ENCODE results near the gene SLC10A7.

The SLC10A7 gene

DNA sequence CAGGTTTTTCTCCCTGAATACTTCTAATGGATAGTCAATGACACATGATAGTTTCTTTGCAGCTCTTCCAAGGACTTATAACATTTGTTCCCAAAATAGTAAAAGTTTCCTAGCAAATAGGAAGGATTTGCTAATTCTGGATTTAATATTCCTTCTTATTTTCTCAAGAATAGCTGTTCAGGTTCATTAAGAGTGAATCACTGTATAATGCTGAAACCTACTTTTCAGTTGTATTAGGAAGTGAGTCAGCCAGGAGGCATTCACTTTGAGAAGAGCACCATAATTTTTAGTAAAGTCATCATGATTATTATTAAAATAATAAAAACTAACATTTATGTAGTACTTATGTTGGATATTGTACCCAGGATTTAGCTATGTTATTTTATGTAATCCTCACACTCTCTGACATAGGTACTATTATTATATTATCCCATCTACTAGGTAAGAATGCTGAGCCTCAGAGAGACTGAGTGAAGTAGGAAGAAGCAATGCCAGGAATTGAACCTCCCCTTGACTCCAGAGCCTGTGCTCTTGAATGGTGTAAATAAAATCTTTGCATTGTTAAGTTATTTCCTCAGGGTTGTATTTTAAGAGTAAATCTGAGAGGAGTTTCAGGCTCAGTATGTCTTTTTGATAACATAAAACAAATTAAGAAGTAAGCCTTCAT is 192.6 kb downstream of the SLC10A7 start:
- TF ChIP-seq EZH2phosphoT487 (conservative IDR thresholded peaks at IDR 0.05; ENCODE audit: low read length) (no peak), CTCF (IDR thresholded peaks at IDR 0.05; ENCODE audit: insufficient read depth, low read length, poor library complexity, severe bottlenecking) (no peak)
- no peaks in the 10 kb centered on the region for H3K79me2 ChIP-seq (ENCODE audit: insufficient read depth, low read length)
- H3F3A ChIP-seq (ENCODE audit: insufficient read depth) = no peaks in the 10 kb centered on the region
- no peaks in the 10 kb centered on the region for H3K9me2 ChIP-seq (replicated peaks; ENCODE audit: insufficient read depth, low read length)
- H3K4me2 ChIP-seq (ENCODE audit: low read depth, low read length, poor library complexity, severe bottlenecking) = no peak overlapping the region
- H3K9me3 ChIP-seq (ENCODE audit: insufficient read depth, low read length) = no peaks in the 10 kb centered on the region
- H4K20me1 ChIP-seq (ENCODE audit: low read depth, low read length) = no peaks in the 10 kb centered on the region
- H3K27ac ChIP-seq (ENCODE audit: low read depth, low read length) = no peak overlapping the region
- H3K36me3 ChIP-seq (ENCODE audit: low read length) = no peaks in the 10 kb centered on the region
- H3K9ac ChIP-seq (ENCODE audit: low read length) = no peak overlapping the region
- no peak overlapping the region for H3K4me3 ChIP-seq (ENCODE audit: insufficient read depth, low read length, poor library complexity, severe bottlenecking)
- H2AFZ ChIP-seq (ENCODE audit: low read depth, low read length, severe bottlenecking) = no peak overlapping the region
- no peaks in the 10 kb centered on the region for H3K27me3 ChIP-seq (ENCODE audit: low read length)

DNA sequence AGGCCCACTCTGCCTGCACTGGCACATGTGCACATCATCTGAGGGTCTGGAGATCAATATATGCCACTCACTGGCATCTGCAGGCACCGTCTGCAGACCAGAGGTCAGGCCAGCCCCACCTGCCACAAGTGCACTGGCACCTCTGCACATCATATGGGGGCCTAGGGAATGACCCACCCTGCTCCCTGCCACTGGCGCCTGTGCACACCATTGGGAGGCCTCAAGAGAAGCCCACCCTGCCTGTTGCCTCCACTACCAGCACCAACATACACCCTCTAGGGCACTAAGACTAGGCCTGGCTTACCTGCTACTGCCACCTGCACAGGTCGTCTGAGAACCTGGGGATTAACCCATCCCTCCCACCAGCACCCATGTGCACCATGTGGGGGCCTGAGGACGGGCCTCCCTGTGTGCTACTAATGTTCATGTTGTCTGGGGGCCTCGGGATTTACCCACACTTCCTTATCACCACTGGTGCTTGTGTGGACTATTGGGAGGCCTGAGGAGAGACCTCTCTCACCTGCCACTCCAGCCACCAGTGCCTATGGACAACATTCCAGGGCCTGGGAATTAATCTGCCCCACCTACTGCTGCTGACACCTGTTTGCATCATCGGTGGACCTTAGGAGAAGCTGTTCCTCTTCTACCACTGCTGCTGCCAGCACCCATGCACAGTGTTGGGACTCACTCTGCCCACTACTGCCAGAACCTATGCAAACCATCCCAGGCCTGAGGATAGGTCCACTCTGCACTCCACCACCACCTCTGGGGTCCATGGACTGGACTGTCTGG is 193.7 kb downstream of the SLC10A7 start:
- Histone ChIP-seq H3K9me2 (replicated peaks; ENCODE audit: insufficient read depth, low read length) (no peaks in the 10 kb centered on the region), H3K27me3 (ENCODE audit: low read length) (no peaks in the 10 kb centered on the region), H3K9me3 (ENCODE audit: insufficient read depth, low read length) (no peaks in the 10 kb centered on the region), H3K4me2 (ENCODE audit: low read depth, low read length, poor library complexity, severe bottlenecking) (no peak overlapping the region), H3K27ac (ENCODE audit: low read depth, low read length) (no peak overlapping the region), H3K79me2 (ENCODE audit: insufficient read depth, low read length) (no peaks in the 10 kb centered on the region), H2AFZ (ENCODE audit: low read depth, low read length, severe bottlenecking) (no peak overlapping the region), H4K20me1 (ENCODE audit: low read depth, low read length) (no peaks in the 10 kb centered on the region), H3F3A (ENCODE audit: insufficient read depth) (no peaks in the 10 kb centered on the region), H3K9ac (ENCODE audit: low read length) (no peak overlapping the region), H3K36me3 (ENCODE audit: low read length) (no peaks in the 10 kb centered on the region), H3K4me3 (ENCODE audit: insufficient read depth, low read length, poor library complexity, severe bottlenecking) (no peak overlapping the region)
- TF ChIP-seq EZH2phosphoT487 (conservative IDR thresholded peaks at IDR 0.05; ENCODE audit: low read length) (no peak), CTCF (IDR thresholded peaks at IDR 0.05; ENCODE audit: insufficient read depth, low read length, poor library complexity, severe bottlenecking) (no peak)

- H3K27ac ChIP-seq (ENCODE audit: low read depth, low read length) = no peak overlapping the region
- no peaks in the 10 kb centered on the region for H3F3A ChIP-seq (ENCODE audit: insufficient read depth)
- TF ChIP-seq EZH2phosphoT487 (conservative IDR thresholded peaks at IDR 0.05; ENCODE audit: low read length) (no peak), CTCF (IDR thresholded peaks at IDR 0.05; ENCODE audit: insufficient read depth, low read length, poor library complexity, severe bottlenecking) (no peak)
- H3K9me2 ChIP-seq (replicated peaks; ENCODE audit: insufficient read depth, low read length) = no peaks in the 10 kb centered on the region
- no peak overlapping the region for H3K4me3 ChIP-seq (ENCODE audit: insufficient read depth, low read length, poor library complexity, severe bottlenecking)
- no peak overlapping the region for H3K9ac ChIP-seq (ENCODE audit: low read length)
- no peak overlapping the region for H2AFZ ChIP-seq (ENCODE audit: low read depth, low read length, severe bottlenecking)
- no peaks in the 10 kb centered on the region for H3K36me3 ChIP-seq (ENCODE audit: low read length)
- no peaks in the 10 kb centered on the region for H3K9me3 ChIP-seq (ENCODE audit: insufficient read depth, low read length)
- H3K4me2 ChIP-seq (ENCODE audit: low read depth, low read length, poor library complexity, severe bottlenecking) = no peak overlapping the region
- no peaks in the 10 kb centered on the region for H3K27me3 ChIP-seq (ENCODE audit: low read length)
- no peaks in the 10 kb centered on the region for H4K20me1 ChIP-seq (ENCODE audit: low read depth, low read length)
- H3K79me2 ChIP-seq (ENCODE audit: insufficient read depth, low read length) = no peaks in the 10 kb centered on the region
Observed at GRCh38 chr4:146318894-146319293, 202.8 kb downstream of the SLC10A7 start.

Measured in SU-DHL-6 (cell line).